Activated CD4-positive, alpha-beta memory T cell treated with anti-CD3 and anti-CD28 coated beads, Interleukin-2, amount 10 ng/mL, durations not matched to agents 7 days and 5 days (primary cell): Measurements from ENCODE around the gene STK39. TPM values are rescaled to one million over a fixed set of nuclear protein-coding genes. Genes with fewer than 3 reads are reported as not detected.

ENCODE experiments used
- CTCF ChIA-PET: fragments of 350-600 bp; sonication (Branson Sonifier 250); formaldehyde crosslinking; loops from one replicate; lab custom pipeline; 2021; ENCODE audit warnings: antibody characterized with exemption, inconsistent platforms; lab: Charles Lee
- POLR2A ChIA-PET: fragments of 350-600 bp; sonication (Branson Sonifier 250); formaldehyde crosslinking; loops from one replicate; lab custom pipeline; 2021; ENCODE audit warnings: antibody characterized with exemption; lab: Charles Lee
- DNase-seq: peaks from one replicate; pipeline ENCODE4 v3.0.0-alpha.2; 2020
- H3K27ac Mint-ChIP-seq: one replicate; pipeline ENCODE4 v1.8.0; 2021; ENCODE audit warnings: mild to moderate bottlenecking, mixed read lengths
- H3K27me3 Mint-ChIP-seq: one replicate; pipeline ENCODE4 v1.8.0; 2021; ENCODE audit warnings: mixed read lengths
- H3K36me3 Mint-ChIP-seq: one replicate; pipeline ENCODE4 v1.8.0; 2021; ENCODE audit warnings: low read depth, mixed read lengths
- H3K4me1 Mint-ChIP-seq: one replicate; pipeline ENCODE4 v1.8.0; 2021; ENCODE audit warnings: mixed read lengths
- H3K4me3 Mint-ChIP-seq: one replicate; pipeline ENCODE4 v1.8.0; 2021; ENCODE audit warnings: mild to moderate bottlenecking, mixed read lengths
- H3K9me3 Mint-ChIP-seq: one replicate; pipeline ENCODE4 v1.8.0; 2021; ENCODE audit warnings: mixed read lengths
- total RNA-seq, 2 experiments: library from RNA; stranded (reverse); gene quantifications; one replicate each; pipeline ENCODE4 v1.2.3, GENCODE V29; 2021

The STK39 gene
- total RNA-seq, 2 experiments from 2014 or later: 43.0 to 45.5 TPM

GRCh38 chr2:167986223-167986622 is 261.2 kb downstream of the STK39 start:
- Mint-ChIP-seq H3K4me3 (no peak overlapping the region), H3K36me3 (peaks cover 19% of the 10 kb centered on the region), H3K4me1 (no peaks in the 10 kb centered on the region), H3K27ac (no peak overlapping the region), H3K9me3 (no peaks in the 10 kb centered on the region), H3K27me3 (no peaks in the 10 kb centered on the region)
- ChIA-PET CTCF (no interaction called here), POLR2A (no interaction called here)
- DNase-seq: no peak

- peaks cover 21% of the 10 kb centered on the region for H3K36me3 Mint-ChIP-seq
- no peak overlapping the region for H3K27ac Mint-ChIP-seq
- H3K4me1 Mint-ChIP-seq: no peaks in the 10 kb centered on the region
- H3K4me3 Mint-ChIP-seq: no peak overlapping the region
- no peaks in the 10 kb centered on the region for H3K27me3 Mint-ChIP-seq
- H3K9me3 Mint-ChIP-seq: no peaks in the 10 kb centered on the region
- DNase-seq: no peak
- CTCF ChIA-PET: no interaction called here
- POLR2A ChIA-PET: no interaction called here
Measured at GRCh38 chr2:167981945-167982344, 265.4 kb downstream of the STK39 start.

- Mint-ChIP-seq H3K27ac (no peak overlapping the region), H3K27me3 (no peaks in the 10 kb centered on the region), H3K9me3 (peaks cover 3% of the 10 kb centered on the region), H3K4me1 (no peaks in the 10 kb centered on the region), H3K4me3 (no peak overlapping the region), H3K36me3 (peaks cover 28% of the 10 kb centered on the region)
- DNase-seq: no peak
- POLR2A ChIA-PET: no interaction called here
- CTCF ChIA-PET: no interaction called here
Measured at GRCh38 chr2:167980439-167980838, 267.0 kb downstream of the STK39 start.

DNA sequence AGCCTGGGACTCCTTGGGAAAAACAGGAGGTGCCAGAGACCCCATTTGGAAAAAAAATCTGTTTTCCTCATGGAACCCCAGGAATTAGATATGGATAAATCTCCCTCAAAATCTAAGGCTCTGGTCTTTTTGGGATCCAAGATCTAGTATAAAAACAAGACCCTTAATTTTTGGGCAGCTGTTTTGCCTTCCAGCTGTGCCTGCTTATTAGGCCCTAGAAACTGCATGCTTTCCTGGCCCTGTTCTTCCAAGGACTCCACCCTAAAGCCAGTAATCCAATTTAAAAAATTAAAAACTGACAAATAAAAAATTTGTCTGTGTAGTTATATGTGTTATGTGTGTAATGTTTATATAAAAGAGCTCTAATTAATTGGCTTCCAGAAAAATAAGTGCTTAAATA is 274.6 kb downstream of the STK39 start:
- CTCF ChIA-PET: no interaction called here
- H3K36me3 Mint-ChIP-seq: peaks cover 45% of the 10 kb centered on the region
- POLR2A ChIA-PET: no interaction called here
- no peak overlapping the region for H3K27ac Mint-ChIP-seq
- no peak overlapping the region for H3K4me3 Mint-ChIP-seq
- no peak for DNase-seq
- peaks cover 12% of the 10 kb centered on the region for H3K9me3 Mint-ChIP-seq
- H3K27me3 Mint-ChIP-seq: no peaks in the 10 kb centered on the region
- peaks cover 3% of the 10 kb centered on the region for H3K4me1 Mint-ChIP-seq

DNA sequence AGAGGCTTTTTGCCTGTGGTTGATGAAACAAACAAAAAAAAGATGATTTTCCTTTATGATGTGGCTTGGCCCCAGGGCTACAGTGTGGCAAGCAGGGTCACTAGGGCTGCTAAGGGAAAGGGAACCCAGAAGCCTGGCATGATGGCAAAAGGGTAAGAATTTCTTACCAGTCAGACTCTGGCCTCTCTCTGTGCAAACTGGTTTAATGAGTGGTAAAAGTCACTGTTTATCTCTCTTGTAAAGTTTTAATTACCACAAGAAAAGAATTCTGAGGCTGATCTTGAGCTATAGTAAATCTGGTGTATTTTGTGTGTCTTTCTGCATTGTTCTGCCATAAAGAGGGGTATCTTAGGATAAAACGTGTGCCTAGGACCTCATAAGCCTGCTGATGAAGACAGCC is 275.4 kb downstream of the STK39 start:
- H3K27ac Mint-ChIP-seq: no peak overlapping the region
- H3K36me3 Mint-ChIP-seq: peaks cover 45% of the 10 kb centered on the region
- CTCF ChIA-PET: no interaction called here
- no peak overlapping the region for H3K4me3 Mint-ChIP-seq
- H3K9me3 Mint-ChIP-seq: peaks cover 12% of the 10 kb centered on the region
- H3K4me1 Mint-ChIP-seq: peaks cover 6% of the 10 kb centered on the region
- no peak for DNase-seq
- H3K27me3 Mint-ChIP-seq: no peaks in the 10 kb centered on the region
- POLR2A ChIA-PET: no interaction called here

DNA sequence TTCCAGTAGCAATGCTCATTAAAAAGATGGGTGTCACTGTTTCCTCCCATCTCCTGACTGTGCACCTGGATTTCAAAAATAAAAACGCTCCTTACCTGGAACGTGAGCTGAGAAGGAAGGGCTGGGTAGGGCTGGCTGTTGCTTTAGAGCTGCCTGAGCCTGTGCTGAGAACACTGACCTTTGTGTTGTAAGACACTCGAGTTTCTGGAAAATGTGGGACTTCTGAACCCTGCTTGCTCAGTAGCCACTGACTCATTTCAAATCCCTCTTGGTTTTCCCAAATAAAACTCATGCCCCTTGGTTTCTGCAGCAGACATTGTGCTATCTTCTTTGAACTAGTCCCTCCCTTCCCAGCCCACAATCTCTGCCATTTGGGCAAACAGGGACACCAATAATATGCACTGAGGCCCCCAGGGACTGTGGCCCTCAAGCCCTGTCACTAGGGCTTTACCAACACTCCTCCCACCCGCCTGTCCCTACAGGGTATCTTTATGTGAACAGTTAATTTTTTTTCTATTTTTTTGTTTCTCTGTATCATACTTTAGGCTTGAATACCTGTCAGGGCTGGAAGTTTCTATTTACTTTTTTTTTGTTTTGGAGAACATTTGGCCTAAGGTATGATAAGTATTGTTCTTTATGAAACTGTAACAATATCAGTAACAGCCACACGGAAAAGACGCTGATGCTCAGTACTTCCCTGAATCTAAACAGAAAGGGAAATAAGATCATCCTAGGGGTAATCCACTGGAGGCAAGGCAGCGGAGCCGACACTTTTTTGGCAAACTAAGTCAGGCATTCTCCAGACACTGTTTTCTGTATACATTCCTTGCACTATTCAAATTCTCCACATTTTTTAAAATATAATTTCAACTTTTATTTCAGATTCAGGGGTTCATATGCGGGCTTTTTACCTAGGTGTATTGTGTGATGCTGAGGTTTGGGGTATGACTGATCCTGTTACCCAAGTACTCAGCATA is 280.2 kb downstream of the STK39 start:
- H3K27ac Mint-ChIP-seq: no peak overlapping the region
- peaks cover 7% of the 10 kb centered on the region for H3K9me3 Mint-ChIP-seq
- H3K36me3 Mint-ChIP-seq: peaks cover 31% of the 10 kb centered on the region
- no peaks in the 10 kb centered on the region for H3K27me3 Mint-ChIP-seq
- H3K4me3 Mint-ChIP-seq: no peak overlapping the region
- POLR2A ChIA-PET: interaction anchor here (0.6 kb wide), 1 partner anchor 1543 kb away, joined by 3 read pairs; no protein-coding TSS in a partner anchor
- CTCF ChIA-PET: interaction anchor here (0.7 to 5.8 kb wide), 3 partner anchors 10 to 151 kb away, joined by 3 to 38 read pairs (median 4); no protein-coding TSS in a partner anchor
- no peak for DNase-seq
- H3K4me1 Mint-ChIP-seq: peaks cover 19% of the 10 kb centered on the region

- CTCF ChIA-PET: interaction anchor here (1.8 to 5.8 kb wide), 2 partner anchors 9 to 152 kb away, joined by 4 to 38 read pairs; no protein-coding TSS in a partner anchor
- H3K4me3 Mint-ChIP-seq: no peak overlapping the region
- H3K27me3 Mint-ChIP-seq: no peaks in the 10 kb centered on the region
- peak overlapping the region; percentile 25 for H3K27ac Mint-ChIP-seq
- peaks cover 19% of the 10 kb centered on the region for H3K4me1 Mint-ChIP-seq
- DNase-seq: no peak
- POLR2A ChIA-PET: no interaction called here
- H3K36me3 Mint-ChIP-seq: peaks cover 22% of the 10 kb centered on the region
- no peaks in the 10 kb centered on the region for H3K9me3 Mint-ChIP-seq
Measured at GRCh38 chr2:167965907-167966761, 281.3 kb downstream of the STK39 start.

DNA sequence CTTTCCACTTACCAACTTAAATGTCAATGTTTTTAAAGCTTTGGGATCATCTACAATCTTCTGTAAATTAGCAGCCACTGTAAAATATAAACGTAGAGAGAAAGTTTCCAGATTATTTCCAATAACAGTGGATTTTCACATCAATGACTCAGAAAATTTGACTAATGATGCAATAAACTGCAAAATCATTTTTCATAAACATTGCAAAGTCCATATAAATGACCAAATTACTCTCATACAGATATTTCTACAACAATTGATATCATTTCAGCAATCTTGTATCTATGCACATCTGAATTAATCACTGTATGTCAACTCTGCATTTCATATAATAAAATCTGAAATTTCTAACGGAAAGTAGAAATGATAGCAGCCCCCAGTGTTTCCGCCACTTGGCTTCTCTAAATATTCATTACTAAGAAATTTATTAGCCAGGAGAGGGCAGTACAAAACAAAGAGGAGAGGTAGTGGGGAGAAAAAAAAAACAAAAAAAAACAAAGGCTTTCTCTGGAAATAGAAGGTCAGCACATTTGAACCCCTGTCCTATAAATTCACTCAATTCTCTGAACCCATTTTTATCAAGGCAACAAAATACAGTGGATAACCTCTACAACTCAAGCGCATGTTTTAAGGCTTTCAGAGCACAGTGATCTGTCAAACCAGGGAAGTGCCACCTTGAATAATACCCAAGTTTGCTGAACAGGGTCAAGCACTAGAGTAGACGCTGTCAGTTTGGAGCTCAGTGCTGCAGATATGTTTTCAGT is 282.6 kb downstream of the STK39 start:
- H3K36me3 Mint-ChIP-seq: peaks cover 20% of the 10 kb centered on the region
- no peak overlapping the region for H3K27ac Mint-ChIP-seq
- no peaks in the 10 kb centered on the region for H3K9me3 Mint-ChIP-seq
- H3K4me1 Mint-ChIP-seq: peaks cover 19% of the 10 kb centered on the region
- H3K4me3 Mint-ChIP-seq: no peak overlapping the region
- no peaks in the 10 kb centered on the region for H3K27me3 Mint-ChIP-seq
- DNase-seq: no peak
- POLR2A ChIA-PET: no interaction called here
- CTCF ChIA-PET: interaction anchor here (5.8 kb wide), 1 partner anchor 154 kb away, joined by 38 read pairs; no protein-coding TSS in a partner anchor

DNA sequence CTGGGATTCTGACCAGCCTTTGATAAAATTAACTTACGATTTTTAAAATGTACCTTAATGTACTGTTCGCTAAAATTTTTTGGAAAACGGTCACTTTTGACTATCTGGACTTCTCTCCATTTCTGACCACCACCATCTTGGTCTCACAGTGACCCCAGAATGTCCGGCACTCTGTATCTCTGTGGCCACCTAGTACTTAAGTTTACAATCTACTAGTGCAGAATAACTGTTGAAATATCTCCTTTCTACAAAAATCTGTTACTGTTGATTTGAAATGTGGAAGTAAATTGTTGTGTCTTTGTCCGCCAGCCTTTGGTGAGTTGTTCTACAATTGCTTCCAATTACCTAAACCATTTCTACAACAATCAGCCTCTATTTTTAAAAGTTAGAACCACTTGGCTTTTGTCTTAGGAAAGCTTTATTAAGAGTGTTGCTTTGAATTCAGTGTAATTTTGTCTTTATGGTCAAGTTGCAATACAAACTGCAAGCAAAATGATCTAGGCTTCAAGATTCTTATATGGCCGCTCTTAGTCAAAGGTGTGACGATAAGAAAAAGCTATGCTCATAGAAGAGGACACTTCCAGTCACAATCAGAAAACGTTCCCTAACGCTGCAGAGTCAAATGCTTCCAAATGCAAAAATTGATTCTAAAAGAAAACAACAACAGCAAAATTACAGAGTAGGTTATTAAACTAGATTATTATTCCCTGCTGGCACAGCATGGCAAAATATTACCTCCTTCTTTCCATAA is 283.3 kb downstream of the STK39 start:
- Mint-ChIP-seq H3K27me3 (no peaks in the 10 kb centered on the region), H3K27ac (no peak overlapping the region), H3K9me3 (no peaks in the 10 kb centered on the region), H3K4me3 (no peak overlapping the region), H3K36me3 (peaks cover 17% of the 10 kb centered on the region), H3K4me1 (peaks cover 19% of the 10 kb centered on the region)
- POLR2A ChIA-PET: no interaction called here
- CTCF ChIA-PET: interaction anchor here (5.8 kb wide), 1 partner anchor 154 kb away, joined by 38 read pairs; no protein-coding TSS in a partner anchor
- DNase-seq: no peak

DNA sequence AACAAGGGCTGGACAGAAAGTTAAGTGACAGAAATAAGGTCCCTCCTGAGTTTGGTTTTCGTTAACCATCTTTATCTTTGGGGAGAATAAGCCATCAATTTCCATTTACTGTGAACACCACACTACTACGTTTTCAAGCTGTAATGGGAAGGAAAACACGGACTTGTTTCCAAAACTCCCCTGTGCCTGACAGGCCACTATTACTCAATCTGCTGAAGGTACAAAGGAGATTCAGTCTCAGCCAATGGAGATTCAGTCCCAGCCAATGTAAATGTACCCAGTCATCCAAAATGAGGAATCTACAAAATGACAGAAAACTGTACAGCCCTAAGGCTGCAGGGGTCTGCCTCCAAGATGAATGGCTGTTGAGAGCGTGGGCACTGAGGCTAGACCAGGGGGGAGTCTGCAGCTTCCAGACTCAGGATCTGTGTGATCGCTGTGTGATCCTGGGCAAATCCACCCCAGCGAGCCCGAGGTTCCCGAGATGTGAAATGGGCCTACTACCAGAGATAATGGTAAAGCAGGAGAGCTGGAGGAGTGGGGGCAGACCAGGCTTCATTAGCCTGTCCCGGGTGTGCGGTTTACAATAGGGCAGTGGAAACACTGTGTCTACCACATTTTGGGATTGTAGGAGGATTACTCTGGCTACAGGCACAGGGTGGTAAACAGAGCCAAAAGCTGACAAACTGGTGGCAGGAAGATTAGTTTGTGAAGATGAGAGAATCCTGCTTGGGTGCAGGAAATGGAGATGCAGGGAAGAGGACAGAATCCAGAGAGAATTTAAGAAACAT is 284.8 kb downstream of the STK39 start:
- no peak overlapping the region for H3K27ac Mint-ChIP-seq
- ChIA-PET POLR2A (no interaction called here), CTCF (interaction anchor here (5.8 kb wide), 1 partner anchor 156 kb away, joined by 38 read pairs; no protein-coding TSS in a partner anchor)
- no peak for DNase-seq
- H3K27me3 Mint-ChIP-seq: no peaks in the 10 kb centered on the region
- H3K4me1 Mint-ChIP-seq: peaks cover 15% of the 10 kb centered on the region
- H3K9me3 Mint-ChIP-seq: no peaks in the 10 kb centered on the region
- H3K4me3 Mint-ChIP-seq: no peak overlapping the region
- H3K36me3 Mint-ChIP-seq: peaks cover 16% of the 10 kb centered on the region

DNA sequence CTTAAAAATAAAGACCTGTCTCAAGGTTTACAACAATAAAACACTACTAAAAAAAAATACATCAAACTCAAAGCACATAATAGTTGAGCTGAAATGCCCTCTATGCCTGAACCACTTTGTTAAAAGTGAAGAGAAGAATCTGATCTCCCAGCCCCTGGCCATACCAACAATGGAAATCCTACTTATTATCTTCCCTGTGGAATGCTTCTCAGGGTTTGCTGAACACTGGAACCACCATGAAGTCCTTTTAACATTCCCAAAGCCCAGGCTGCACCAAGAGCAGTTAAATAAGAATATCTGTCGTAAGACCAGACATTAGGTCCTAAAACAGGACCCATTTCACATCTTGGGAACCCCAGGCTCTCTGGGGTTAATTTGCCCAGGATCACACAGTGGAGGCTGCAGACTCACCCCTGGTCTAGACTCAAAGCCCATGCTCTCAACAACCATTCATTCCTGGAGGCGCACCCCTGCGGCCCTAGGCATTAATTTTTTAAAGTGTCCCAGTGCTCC is 285.8 kb downstream of the STK39 start:
- ChIA-PET CTCF (interaction anchor here (5.8 kb wide), 1 partner anchor 157 kb away, joined by 38 read pairs; no protein-coding TSS in a partner anchor), POLR2A (no interaction called here)
- Mint-ChIP-seq H3K27me3 (no peaks in the 10 kb centered on the region), H3K9me3 (no peaks in the 10 kb centered on the region), H3K4me1 (peaks cover 10% of the 10 kb centered on the region), H3K27ac (no peak overlapping the region), H3K36me3 (peaks cover 18% of the 10 kb centered on the region), H3K4me3 (no peak overlapping the region)
- no peak for DNase-seq
